ENCODE results near the gene TYK2. TPM values are rescaled to one million over a fixed set of nuclear protein-coding genes. Genes with fewer than 3 reads are reported as not detected.
"Not testable (repeated sequence)": the region's sequence is repeated elsewhere in the genome, so short reads cannot be mapped to it uniquely, and the experiment has no call there.

TYK2 gene
- polyA plus RNA-seq, 3 donors, result 59.0 to 141 (median 106) TPM

DNA sequence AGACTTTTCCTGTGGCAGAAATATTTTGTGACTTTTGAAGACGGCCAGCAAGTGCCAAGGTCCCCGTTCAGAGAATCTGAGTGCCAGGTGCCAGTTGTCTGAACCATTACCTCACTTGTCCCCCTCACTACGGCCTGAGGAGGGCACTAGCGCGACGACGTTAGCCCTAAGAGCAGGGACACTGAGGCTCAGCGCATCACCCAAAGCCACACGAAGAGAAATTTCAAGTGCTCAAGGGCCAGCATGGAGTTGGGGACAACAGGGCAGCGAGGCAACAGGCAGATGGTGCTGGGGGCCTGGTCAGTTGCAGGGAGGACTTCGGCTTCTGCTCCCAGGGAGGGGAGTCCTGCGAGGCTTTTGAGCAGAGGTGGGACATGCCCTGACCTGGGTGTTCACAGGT, 9.5 kb upstream of the TYK2 start:
- no peak overlapping the region for H3K27ac ChIP-seq (ENCODE audit: low read depth, low read length)
- 43 to 57% (median 53%) methylated on average over 12 of the region's 12 CpGs for WGBS, 3 donors

DNA sequence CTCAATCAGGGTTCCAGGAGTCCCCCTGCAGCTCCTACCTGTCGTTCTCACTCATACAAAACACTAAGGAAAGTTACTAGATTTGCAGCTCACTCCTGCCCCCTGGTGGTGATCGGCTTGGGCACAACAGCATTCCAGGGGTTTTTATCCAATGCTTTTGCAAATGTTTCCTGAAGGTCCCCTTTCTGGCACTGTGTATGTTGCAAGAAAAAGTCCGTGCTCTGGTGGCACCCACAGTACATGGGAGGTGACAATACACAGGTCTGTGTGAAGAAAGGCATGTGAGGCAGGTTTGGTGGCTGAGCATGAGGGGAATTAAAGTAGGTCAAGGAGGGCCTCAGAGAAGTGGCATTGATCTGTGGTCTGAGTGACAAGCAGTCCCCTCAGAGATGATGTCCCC, 8.6 kb upstream of the TYK2 start:
- no peak overlapping the region for H3K27ac ChIP-seq (ENCODE audit: low read depth, low read length)
- 0 to 2% (median 1%) methylated on average over 3 of the region's 3 CpGs for WGBS, 3 donors

DNA sequence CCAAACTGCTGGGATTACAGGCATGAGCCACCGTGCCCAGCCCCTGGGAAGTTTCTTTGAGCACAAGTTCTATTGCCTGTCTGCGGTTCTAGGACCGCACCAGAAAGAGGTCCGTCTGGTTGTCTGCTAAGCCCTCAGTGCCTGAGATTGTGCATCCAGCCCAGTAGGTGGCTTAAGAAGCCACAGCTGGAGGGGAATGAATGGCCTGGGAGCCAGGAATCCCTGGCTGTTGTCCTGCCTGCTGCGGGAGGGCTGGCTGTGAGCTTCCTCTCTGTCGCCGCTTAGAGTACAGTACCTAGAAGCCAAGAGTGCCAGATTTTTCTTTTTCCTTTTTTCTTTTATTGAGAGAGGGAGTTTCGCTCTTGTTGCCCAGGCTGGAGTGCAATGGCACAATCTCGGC, 4.2 kb upstream of the TYK2 start:
- H3K27ac ChIP-seq (ENCODE audit: low read depth, low read length), result no peak overlapping the region

DNA sequence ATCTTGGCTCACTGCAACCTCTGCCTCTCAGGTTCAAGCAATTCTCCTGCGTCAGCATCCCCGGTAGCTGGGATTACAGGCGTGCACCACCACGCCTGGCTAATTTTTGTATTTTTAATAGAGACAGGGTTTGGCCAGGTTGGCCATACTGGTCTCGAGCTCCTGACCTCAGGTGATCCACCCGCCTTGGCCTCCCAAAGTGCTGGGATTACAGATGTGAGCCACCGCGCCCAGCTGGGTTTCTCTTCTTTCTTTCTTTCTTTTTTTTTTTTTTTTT, 2.8 kb upstream of the TYK2 start:
- WGBS, 3 donors, result 86 to 88% (median 88%) methylated on average over 8 of the region's 8 CpGs
- not testable (repeated sequence) for H3K27ac ChIP-seq (ENCODE audit: low read depth, low read length)

More for the DNA sequence above, 4.2 kb upstream of the TYK2 start:
- 70 to 85% (median 81%) methylated on average over 9 of the region's 9 CpGs for WGBS, 3 donors

DNA sequence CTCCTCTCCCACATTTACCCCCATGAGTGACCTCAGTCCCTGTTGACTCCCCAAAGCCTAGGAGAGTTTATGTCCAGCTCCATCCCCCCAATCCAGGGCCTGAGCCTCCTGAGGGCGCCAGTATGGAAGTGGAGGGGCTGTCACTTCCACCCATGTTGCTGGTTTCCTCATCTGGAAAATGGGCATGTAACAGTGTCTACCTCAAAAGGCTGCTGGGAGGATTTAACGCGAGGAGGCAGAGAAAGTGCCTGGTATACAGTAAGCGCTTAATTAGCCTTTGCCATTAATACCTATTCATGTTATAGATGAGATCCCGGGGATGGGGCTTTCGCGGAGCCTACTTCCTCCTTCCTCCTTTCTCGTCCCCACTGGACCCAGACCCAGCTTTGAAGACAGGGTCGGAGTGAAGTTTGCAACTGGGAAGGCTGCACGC, 476 bp downstream of the TYK2 start:
- no peak overlapping the region for H3K27ac ChIP-seq (ENCODE audit: low read depth, low read length)
- 1 to 2% (median 1%) methylated on average over 10 of the region's 10 CpGs for WGBS, 3 donors

DNA sequence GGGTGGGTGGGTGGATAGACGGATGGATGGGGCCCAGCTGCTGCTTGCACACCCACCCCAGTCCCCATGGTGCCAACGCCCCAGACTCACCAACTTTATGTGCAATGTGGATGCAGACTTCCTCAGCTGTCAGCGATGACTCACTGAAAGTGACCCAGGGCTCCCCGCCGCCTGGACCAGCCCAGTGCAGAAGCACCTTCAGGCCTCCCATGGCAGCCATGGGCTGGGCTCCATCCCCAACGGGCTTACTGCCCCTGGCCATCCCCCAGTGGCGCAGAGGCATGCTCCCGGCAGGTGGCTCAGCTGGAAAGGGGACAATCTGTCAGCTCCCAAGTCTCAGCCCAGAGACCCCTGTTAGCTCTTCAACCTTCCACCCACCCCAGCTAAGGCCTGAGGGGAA, 2.2 kb downstream of the TYK2 start:
- H3K27ac ChIP-seq (ENCODE audit: low read depth, low read length), result no peak overlapping the region
- 92 to 95% (median 93%) methylated on average over 7 to 8 of the region's 8 CpGs for WGBS, 3 donors

DNA sequence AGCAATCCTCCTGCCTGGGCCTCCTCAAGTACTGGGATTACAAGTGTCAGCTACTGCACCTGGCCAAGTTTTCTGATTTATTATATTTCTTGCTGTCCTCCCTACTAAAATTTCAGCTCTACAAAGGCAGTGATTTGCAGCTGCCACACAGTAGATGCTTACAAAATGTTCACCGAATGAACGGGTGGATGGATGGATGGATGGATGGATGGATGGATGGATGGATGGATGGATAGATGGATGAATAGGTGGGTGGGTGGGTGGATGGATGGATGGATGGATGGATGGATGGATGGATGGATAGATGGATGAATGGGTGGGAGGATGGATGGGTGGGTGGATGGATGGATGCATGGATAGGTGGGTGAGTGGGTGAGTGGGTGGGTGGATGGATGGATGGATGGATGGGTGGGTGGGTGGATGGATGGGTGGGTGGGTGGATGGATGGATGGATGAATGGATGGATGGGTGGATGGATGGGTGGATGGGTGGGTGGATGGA, 3.2 kb downstream of the TYK2 start:
- H3K27ac ChIP-seq (ENCODE audit: low read depth, low read length), result not testable (repeated sequence)
- 90 to 96% (median 91%) methylated on average over 2 of the region's 2 CpGs for WGBS, 3 donors

DNA sequence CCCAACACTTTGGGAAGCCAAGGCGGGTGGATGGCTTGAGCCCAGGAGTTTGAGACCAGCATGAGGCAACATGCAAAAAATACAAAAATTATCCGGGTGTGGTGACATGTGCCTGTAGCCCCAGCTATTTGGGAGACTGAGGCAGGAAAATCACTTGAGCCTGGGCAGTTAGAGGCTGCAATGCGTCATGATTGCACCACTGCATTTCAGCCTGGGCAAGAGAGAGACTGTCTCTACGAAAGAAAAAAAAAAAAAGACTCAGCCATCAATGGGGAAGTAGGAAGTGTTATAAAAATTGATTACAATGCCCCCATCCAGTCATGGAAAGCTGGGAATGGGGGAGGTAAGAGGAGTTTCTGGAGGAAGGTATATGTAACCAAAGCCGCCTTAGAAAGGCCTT, 5.4 kb downstream of the TYK2 start:
- 77 to 88% (median 86%) methylated on average over 5 of the region's 5 CpGs for WGBS, 3 donors
- no peak overlapping the region for H3K27ac ChIP-seq (ENCODE audit: low read depth, low read length)

DNA sequence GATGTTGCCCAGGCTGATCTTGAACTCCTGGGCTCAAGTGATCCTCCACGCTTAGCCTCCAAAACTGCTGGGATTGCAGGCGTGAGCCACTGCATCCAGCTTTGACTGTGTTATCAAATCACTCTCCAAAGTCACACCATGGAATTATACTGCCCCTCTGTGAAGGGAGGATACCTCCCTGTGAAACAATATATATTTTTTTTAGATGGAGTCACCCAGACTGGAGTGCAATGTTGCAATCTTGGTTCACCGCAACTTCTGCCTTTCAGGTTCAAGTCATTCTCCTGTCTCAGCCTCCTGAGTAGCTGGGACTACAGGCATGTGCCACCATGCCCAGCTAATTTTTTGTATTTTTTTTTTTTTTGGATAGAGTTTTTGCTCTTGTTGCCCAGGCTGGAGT, 7.7 kb downstream of the TYK2 start:
- 70 to 93% (median 92%) methylated on average over 3 of the region's 3 CpGs for WGBS, 3 donors

DNA sequence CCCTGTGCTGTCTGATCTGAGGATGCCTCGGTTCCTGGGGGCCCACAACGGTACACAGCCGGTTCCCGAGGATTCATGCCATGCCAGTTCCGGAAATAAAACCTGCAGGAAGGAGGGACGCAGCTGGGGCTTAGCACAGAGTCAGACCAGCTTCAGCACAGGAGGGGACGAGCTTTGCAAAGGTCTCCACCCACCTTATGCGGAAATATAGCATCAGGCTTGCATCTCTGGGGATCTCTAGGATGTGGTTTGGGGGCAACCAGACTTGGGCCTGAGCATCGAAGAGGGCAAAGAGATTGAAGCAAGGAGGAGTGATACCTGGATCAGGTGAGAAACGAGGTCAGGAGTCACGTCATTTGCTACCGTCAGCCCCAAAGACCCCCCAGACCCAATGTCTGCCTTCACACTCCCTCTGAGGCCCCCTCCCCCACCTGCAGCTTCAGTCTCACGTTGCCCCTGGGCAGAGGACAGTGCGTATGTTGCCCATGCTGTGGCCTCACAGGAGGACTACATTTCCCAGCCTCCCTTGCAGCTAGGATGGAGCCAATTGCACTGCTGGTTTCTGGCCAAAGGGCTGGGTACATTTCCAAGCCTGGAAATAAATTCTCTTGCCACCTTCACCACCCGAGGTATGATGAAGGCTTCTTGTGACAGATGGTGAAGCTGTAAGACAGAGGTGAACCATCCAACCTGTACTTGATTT, 12.1 kb downstream of the TYK2 start:
- 94 to 96% (median 96%) methylated on average over 15 of the region's 15 CpGs for WGBS, 3 donors
- no peak overlapping the region for H3K27ac ChIP-seq (ENCODE audit: low read depth, low read length)

More for the DNA sequence above, 7.7 kb downstream of the TYK2 start:
- no peak overlapping the region for H3K27ac ChIP-seq (ENCODE audit: low read depth, low read length)

DNA sequence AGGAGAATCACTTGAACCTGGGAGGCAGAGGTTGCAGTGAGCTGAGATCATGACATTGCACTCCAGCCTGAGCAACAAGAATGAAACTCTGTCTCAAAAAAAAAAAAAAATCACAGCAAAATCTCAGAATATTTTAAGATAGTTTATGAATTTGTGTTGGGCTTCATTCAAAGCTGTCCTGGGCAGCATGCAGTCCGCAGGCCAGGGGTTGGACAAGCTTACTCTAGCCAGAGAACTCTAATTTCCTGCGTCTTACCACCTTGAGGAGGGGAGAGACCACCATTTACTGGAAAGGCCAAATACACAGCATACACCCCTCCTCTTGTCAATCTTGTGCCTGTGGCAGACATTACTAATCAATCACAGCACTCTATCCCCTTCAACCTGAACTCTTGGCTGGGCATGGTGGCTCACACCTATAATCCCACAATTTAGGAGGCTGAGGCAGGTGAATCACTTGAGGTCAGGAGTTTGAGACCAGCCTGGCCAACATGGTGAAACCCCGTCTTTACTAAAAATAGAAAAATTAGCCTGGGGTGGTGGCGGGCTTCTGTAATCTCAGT, 13.3 kb downstream of the TYK2 start:
- H3K27ac ChIP-seq (ENCODE audit: low read depth, low read length), result not testable (repeated sequence)
- WGBS, 3 donors, result 96 to 100% (median 97%) methylated on average over 4 of the region's 4 CpGs

DNA sequence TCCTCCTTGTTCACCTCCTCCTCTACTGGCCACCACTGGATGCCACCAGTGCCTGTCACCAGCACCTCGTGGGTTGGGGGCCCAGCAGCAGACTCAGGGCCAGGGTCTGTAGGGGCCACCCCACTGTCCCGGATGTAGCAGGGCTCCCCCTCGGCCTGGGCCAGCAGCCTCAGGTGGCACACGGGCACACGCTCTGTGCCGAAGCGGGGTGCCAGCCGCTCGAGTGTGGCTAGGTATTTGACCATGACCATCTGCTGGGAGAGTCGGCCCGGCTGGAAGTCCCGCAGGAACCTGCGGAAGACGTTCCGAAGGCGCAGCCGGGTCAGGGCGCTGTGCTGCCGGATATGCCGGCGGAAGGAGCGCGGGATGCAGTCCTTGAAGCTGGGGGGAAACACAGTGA, 14.9 kb downstream of the TYK2 start:
- WGBS, 3 donors, result 95 to 96% (median 96%) methylated on average over 23 of the region's 23 CpGs
- no peak overlapping the region for H3K27ac ChIP-seq (ENCODE audit: low read depth, low read length)

DNA sequence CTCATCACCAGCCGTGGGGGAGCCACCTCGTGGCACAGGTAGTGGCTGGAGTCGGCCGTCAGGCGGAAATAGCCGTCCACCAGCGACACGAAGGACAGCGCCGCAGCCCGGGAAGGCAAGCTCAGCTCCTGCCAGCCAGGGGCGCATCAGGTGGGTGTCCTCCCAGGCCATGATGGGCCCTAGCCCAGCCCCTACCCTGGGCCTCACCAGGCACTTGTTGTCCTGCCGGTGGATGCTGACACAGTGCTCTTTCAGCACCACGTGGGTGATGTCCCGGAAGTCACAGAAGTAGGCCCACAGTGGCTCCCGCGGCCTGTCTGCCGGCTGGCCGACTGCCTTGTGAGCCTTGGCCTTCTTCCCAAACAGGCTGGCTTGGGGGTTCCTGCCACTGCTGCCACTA, 15.7 kb downstream of the TYK2 start:
- no peak overlapping the region for H3K27ac ChIP-seq (ENCODE audit: low read depth, low read length)
- 79 to 85% (median 81%) methylated on average over 19 of the region's 19 CpGs for WGBS, 3 donors

DNA sequence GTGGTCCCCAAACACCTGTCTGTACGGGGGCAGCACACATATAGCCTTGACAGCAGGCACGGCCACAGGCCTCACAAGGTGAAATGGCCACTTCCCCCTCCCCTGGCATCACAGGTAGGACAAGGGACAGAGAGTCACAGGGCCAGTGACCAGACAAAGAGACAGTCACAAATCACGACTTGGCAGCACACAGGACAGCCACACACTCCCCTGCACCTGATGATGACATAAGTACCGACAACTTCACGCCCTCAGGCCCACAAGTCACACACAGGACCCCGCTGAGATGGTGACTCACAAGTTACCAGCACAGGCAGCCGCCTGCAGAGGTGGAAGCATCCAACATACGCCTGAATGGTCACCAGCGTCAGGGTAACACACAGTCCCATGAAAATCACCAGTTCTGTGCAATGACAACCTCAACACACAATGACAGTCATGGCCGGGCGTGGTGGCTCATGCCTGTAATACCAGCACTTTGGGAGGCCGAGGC, 16.5 kb downstream of the TYK2 start:
- H3K27ac ChIP-seq (ENCODE audit: low read depth, low read length), result no peak overlapping the region
- WGBS, 3 donors, result 91 to 96% (median 94%) methylated on average over 12 of the region's 12 CpGs

DNA sequence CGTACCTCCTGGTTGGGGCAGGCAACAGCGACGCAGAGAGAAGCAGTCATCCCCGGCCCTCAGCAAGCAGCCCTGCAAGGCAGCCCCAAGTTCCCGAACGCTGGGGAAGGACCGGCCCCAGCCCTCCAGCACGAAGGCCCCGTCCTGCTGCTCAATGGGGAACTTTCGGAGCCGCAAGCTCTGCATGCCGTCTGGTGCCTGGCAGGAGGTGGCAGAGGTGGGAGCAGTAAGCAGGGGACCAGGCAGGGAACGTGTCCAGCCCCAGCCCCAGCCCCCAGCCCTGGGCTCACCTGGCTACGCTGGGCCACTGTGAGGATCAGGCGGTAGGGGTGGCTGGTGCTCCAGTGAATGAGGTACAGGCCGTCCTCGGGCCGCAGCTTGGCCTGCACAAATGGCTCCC, 18.1 kb downstream of the TYK2 start:
- H3K27ac ChIP-seq (ENCODE audit: low read depth, low read length), result no peak overlapping the region
- WGBS, 3 donors, result 92 to 95% (median 95%) methylated on average over 14 to 18 of the region's 18 CpGs

DNA sequence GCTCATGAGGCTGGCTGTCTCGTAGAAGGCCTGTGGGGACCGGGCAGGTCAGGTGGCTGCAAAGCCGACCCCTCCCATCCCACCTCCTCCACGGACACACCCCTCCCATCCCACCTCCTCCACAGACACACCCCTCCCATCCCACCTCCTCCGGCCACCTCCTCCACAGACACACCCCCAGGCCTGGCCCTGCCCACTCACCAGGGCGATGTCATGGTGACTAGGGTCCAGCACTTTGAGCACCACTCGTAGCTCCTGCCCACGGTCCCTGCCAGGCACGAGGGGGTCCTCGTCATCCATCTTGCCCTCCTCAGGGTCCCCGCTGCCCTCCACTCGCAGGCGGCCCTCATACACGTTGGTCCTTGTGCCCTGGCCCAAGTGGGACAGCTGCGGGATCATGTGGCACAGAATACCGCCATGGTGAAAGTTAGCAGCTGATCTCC, 18.8 kb downstream of the TYK2 start:
- 86 to 89% (median 87%) methylated on average over 11 to 16 of the region's 16 CpGs for WGBS, 3 donors

DNA sequence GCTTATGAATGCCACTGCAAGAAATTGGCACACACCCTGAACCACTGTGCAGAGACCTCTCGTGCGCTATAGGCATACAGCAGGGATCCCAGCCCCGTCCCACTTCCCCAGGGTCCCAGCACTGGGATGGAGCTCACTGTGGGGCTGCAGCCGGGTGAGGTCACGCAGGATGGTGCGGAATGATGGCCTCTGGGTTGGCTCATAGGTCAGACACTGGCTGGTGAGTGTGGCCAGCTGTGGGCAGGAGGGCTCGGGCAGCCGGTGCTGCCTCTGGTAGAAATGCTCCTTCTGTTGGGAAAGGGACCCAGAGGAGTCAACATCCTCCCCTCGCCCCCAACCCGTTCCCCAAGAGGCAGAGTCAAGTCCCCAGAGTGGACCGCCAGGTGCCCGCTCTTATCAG, 23.9 kb downstream of the TYK2 start:
- WGBS, 3 donors, result 91 to 99% (median 96%) methylated on average over 12 of the region's 12 CpGs
- no peak overlapping the region for H3K27ac ChIP-seq (ENCODE audit: low read depth, low read length)

More for the DNA sequence above, 18.8 kb downstream of the TYK2 start:
- no peak overlapping the region for H3K27ac ChIP-seq (ENCODE audit: low read depth, low read length)

DNA sequence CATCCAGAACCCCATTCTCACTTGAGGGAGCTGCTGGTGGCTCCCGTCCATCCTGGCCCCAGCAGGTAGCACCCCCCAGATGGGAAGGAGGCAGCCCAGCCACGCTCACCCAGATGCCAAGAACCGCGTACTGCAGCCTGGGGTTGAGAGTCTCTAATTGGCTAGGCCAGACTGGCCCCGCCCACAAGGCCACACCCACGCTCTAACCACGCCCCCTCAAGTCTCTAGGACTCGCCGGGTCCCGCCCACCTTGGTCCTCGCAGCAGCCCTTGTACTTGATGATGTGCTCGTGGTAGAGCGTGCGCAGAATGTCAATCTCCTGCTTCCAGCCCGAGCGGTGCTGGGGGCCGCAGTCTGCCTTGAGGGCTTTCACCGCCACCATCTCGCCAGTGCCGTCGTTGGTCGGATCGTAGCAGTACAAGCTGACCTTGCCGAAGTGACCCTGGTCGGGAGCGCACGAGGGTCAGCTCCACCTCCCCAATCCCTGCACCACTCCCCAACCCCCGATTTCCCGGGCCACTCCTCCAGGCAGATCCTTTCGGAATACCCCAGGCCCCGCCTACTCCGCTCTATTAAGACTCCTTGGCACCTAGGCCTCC, 26.5 kb downstream of the TYK2 start:
- 83 to 89% (median 84%) methylated on average over 32 of the region's 32 CpGs for WGBS, 3 donors
- no peak overlapping the region for H3K27ac ChIP-seq (ENCODE audit: low read depth, low read length)

DNA sequence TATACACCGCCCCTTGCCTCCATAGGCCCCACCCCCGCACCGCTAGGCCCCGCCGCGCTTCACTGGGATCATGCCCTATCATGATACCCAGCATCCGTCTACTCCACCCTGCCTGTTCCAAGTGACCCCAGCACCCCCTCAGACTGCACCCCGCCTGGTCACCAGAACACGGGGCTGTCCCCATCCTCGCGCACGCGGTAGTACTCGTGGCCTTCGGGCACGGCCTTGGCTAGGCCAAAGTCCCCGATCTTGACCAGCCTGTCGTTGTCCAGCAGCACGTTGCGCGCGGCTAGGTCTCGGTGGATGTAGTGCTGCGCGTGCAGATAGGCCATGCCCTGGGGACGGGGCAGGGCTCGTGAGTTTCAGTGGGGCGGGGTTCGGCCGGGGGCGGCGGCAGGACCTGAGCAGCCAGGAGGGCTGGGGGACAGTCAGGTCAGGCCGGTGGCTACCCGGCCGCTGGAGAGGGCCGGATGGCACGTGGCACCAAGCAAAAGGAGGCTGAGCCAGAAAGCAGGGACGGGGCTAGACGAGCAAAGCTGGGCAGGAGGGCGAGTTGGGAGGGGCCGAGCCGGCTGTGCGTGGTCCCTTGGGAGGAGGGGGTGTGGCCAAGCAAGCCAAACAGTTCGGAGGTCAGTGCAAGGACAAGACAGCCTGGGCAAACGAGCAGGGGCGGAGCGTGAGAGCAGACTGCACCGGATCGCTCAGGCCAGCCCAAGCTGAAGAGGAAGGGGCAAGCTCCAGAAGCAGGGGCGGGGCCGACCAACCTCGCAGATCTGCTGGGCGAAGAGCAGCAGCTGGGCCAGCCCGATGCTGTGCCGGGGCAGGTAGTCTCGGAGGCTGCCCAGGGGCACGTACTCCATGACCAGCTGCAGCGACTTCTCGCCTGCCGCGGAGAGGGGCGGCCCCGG, 27.4 kb downstream of the TYK2 start:
- no peak overlapping the region for H3K27ac ChIP-seq (ENCODE audit: low read depth, low read length)
- 58 to 75% (median 71%) methylated on average over 58 to 63 of the region's 63 CpGs for WGBS, 3 donors

All from adipose tissue (tissue), 3 donors.